ENCODE data around the gene CCM2L. TPM values are rescaled to one million over a fixed set of nuclear protein-coding genes. Genes with fewer than 3 reads are reported as not detected.

The CCM2L gene
- total RNA-seq, 1 experiment from 2014 or later, result not detected

DNA sequence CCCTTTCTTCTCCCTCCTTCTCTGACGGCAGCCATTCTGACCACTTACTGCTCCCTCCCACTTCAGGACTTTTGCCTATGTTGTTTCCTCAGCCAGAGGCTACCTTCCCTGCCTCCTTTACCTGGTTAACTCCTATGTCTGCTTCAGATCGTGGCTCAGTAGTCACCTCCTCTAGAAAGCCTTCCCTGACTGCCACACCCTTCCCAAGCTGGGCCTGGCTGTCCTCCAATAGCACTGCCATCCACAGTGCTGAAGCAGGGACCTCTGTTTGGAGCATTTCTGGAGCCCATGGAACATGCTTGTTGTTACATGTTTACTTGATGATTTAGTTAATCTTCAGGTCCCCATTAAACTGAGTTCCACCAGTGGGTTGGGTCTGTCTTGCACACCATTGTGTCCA is 28.5 kb upstream of the CCM2L start:
- Histone ChIP-seq H3K9me3 (replicated peaks) (no peaks in the 10 kb centered on the region), H3K36me3 (no peaks in the 10 kb centered on the region), H3K4me1 (replicated peaks) (no peaks in the 10 kb centered on the region), H3K27ac (no peak overlapping the region), H3K4me3 (no peak overlapping the region), H3K27me3 (replicated peaks) (no peaks in the 10 kb centered on the region)
- DNase-seq (ENCODE audit: low read depth in 1 of 2, low spot score in 2 of 2), result no peak

DNA sequence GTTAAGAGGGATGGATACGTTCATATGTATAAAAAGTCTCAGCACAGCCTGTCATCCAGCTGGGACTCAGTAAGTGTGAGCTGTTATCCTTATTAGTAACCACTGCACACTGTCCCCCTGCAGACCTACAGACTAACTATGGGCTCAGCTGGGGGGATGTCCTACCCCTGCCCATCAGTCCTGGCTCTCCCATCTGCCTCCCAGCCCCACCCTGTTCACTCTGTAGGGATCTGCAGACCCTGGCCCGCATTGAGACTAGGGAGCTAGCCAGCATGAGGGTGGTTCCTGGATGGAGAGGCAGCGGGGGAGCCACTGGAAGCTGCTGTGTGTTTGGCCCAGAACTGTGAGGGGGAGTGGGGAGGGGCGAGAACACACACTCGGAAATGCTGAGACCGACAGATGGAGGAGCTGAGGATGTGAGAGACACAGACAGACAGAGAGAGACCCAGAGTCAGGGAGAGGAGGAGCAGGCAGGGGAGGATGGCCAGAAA is 25.2 kb upstream of the CCM2L start:
- H3K36me3 ChIP-seq, result no peaks in the 10 kb centered on the region
- no peak for DNase-seq (ENCODE audit: low read depth in 1 of 2, low spot score in 2 of 2)
- no peak overlapping the region for H3K4me3 ChIP-seq
- no peak overlapping the region for H3K27ac ChIP-seq
- H3K9me3 ChIP-seq (replicated peaks), result no peaks in the 10 kb centered on the region
- H3K4me1 ChIP-seq (replicated peaks), result no peaks in the 10 kb centered on the region
- no peaks in the 10 kb centered on the region for H3K27me3 ChIP-seq (replicated peaks)

DNA sequence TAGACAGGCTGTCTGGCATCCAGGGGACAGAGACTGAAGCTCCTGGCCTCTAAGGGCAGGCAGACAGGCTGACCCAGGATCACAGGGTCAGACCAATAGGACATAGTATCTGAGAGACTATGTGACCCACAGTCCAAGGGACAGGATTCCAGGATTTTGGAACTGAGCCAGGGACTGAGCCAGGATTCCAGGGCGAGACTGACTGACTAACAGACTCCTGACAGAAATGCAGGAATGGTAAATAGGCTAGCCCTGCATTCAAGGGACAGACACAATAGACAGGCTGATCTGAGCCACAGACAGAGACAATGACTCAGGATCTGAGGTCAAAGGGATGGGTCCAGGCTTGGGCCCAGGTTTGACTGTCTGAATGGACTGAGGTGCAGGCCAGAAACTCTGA is 22.5 kb upstream of the CCM2L start:
- Histone ChIP-seq H3K9me3 (replicated peaks) (no peaks in the 10 kb centered on the region), H3K36me3 (no peaks in the 10 kb centered on the region), H3K27ac (no peak overlapping the region), H3K27me3 (replicated peaks) (no peaks in the 10 kb centered on the region), H3K4me1 (replicated peaks) (no peaks in the 10 kb centered on the region), H3K4me3 (no peak overlapping the region)
- DNase-seq (ENCODE audit: low read depth in 1 of 2, low spot score in 2 of 2), result peak; percentile 13 to 59

DNA sequence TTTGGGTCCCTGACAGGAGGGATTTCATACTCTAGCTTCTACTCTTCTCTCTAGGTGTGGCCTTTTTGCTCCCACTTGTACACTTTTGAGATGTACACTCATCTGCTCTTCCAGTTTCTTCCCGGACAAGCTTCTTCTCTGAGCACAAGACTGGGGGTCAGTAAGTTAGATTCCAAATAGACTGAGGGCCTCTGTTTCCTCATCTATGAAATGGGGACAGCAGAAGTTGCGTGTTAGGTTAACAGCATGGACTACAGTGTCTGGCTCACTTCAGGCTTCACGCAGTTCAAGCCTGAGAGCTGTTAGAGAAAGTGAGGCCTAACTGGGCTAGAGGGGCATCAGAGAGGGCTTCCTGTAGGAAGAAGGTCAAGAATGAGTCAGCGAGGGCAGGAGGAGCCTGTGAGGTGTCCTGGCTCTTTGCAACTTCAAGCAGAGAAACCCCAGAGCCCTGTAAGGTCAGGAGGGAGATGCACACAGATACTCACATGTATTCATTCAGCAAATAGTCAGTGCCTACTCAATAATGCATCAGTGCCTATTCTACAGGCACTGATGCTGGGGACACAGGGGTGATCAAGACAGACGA is 21.7 kb upstream of the CCM2L start:
- no peaks in the 10 kb centered on the region for H3K36me3 ChIP-seq

DNA sequence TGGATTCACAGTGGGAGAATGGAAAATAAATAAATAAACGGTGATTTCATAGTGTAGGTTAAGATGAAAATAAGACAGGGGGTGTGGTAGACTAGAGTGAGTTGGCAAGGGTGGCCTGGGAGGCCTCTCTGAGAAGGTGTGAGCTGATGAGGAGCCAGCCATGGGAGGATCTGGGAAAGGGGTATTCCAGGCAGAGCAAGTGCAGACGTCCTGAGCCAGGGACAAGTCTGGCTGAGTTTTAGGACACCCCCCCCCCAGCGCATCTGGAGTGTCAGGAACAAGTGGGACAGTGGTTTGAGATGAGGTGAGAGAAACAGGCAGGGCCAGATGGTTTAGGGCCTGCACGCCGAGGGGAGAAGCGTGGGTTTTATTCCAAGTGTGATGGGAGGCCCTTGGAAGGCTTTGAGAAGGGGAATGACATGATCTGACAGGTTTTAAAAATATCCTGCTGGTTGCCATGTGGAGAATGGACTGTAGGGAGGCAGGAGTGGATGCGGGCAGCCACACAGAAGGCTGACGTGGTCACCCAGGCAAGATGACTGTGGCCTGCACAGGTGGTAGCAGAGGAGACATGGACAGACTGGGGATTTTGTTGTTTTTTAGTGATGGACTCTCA is 21.1 kb upstream of the CCM2L start:
- H3K27ac ChIP-seq, result no peak overlapping the region
- H3K27me3 ChIP-seq (replicated peaks), result no peaks in the 10 kb centered on the region
- no peak overlapping the region for H3K4me3 ChIP-seq
- no peaks in the 10 kb centered on the region for H3K36me3 ChIP-seq
- DNase-seq (ENCODE audit: low read depth in 1 of 2, low spot score in 2 of 2), result no peak
- no peaks in the 10 kb centered on the region for H3K4me1 ChIP-seq (replicated peaks)
- no peaks in the 10 kb centered on the region for H3K9me3 ChIP-seq (replicated peaks)

More for the DNA sequence above, 21.7 kb upstream of the CCM2L start:
- no peak overlapping the region for H3K27ac ChIP-seq
- no peak overlapping the region for H3K4me3 ChIP-seq
- no peaks in the 10 kb centered on the region for H3K27me3 ChIP-seq (replicated peaks)
- DNase-seq (ENCODE audit: low read depth in 1 of 2, low spot score in 2 of 2), result no peak
- H3K9me3 ChIP-seq (replicated peaks), result no peaks in the 10 kb centered on the region
- no peaks in the 10 kb centered on the region for H3K4me1 ChIP-seq (replicated peaks)

DNA sequence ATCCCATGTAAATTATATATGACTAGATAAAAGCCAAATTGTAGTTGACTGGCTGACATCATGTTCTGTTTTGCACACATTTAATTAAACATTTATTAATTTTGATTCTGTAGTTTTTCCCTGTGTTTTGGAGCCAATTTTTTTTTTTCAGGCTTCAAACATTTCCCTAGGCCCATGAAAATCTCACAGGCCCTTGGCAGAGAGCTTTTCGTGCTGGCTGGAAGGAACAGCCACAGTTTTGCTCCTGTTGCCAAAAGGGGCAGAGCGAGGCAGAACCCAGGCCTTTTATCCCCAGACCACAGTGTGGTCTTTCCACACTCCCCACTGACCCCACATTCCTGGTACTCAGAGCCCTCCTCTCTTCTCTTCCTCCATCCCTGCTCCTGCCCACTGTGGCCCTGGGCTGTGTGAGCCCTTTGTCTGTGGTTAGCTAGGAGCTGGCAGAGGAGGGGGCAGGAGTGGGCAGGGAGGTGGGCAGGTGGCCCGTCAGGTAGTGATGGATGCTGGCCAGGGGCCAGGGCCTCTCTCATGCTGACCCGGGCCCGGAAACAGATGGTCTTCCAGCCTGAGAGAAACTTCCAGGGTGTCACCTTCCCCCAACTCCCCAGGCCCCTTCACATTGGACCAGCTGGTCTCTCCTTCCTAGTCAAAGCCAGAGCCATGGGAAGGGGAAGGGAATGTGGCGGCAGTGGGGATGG is 19.4 kb upstream of the CCM2L start:
- Histone ChIP-seq H3K4me1 (replicated peaks) (no peaks in the 10 kb centered on the region), H3K36me3 (no peaks in the 10 kb centered on the region), H3K27me3 (replicated peaks) (0 out of 2 replicates have a peak, but pooled peaks cover 8% of the 10 kb centered on the region), H3K27ac (no peak overlapping the region), H3K4me3 (no peak overlapping the region), H3K9me3 (replicated peaks) (no peaks in the 10 kb centered on the region)
- DNase-seq (ENCODE audit: low read depth in 1 of 2, low spot score in 2 of 2), result no peak

DNA sequence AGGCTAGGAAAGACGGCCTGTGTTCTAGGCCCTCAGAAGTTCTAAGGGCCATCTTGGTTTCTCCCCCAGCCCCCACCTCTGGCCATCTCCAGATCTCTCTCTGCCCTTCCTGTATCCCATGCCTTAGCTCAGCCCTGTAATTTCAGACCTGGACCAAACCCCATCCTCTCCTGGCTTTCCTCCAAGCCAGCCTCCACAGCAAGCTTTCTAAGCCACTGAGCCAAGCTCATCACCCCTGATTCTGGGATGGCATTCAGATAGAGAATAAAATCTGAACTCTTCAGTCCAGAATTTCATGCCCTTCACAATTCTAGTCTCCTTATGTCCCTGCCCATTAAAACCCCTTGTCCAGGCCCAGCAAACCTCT is 18.9 kb upstream of the CCM2L start:
- H3K9me3 ChIP-seq (replicated peaks), result no peaks in the 10 kb centered on the region
- 0 out of 2 replicates have a peak, but pooled peaks cover 8% of the 10 kb centered on the region for H3K27me3 ChIP-seq (replicated peaks)
- no peak for DNase-seq (ENCODE audit: low read depth in 1 of 2, low spot score in 2 of 2)
- no peak overlapping the region for H3K4me3 ChIP-seq
- H3K4me1 ChIP-seq (replicated peaks), result no peaks in the 10 kb centered on the region
- no peaks in the 10 kb centered on the region for H3K36me3 ChIP-seq
- H3K27ac ChIP-seq, result no peak overlapping the region

DNA sequence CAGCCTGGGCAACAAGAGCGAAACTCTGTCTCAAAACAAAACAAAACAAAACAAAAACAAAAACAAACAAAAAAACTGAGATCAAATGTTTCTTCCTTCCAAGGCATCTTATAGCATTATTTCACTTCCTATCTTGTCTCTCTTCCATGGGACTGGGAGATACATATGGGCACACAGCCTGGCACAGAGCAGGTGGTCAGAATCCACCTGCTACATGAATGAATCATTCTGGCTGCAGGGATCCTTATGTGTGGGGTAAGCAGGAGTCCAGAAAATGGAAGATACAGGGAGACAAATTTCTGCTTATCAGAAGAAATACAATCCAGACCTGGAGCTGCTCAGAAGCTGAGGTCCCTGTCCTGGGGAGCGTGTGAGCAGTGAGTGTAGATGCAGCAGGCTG is 18.2 kb upstream of the CCM2L start:
- Histone ChIP-seq H3K4me3 (no peak overlapping the region), H3K27ac (no peak overlapping the region), H3K36me3 (no peaks in the 10 kb centered on the region), H3K4me1 (replicated peaks) (no peaks in the 10 kb centered on the region), H3K9me3 (replicated peaks) (no peaks in the 10 kb centered on the region), H3K27me3 (replicated peaks) (0 out of 2 replicates have a peak, but pooled peaks cover 8% of the 10 kb centered on the region)
- no peak for DNase-seq (ENCODE audit: low read depth in 1 of 2, low spot score in 2 of 2)

DNA sequence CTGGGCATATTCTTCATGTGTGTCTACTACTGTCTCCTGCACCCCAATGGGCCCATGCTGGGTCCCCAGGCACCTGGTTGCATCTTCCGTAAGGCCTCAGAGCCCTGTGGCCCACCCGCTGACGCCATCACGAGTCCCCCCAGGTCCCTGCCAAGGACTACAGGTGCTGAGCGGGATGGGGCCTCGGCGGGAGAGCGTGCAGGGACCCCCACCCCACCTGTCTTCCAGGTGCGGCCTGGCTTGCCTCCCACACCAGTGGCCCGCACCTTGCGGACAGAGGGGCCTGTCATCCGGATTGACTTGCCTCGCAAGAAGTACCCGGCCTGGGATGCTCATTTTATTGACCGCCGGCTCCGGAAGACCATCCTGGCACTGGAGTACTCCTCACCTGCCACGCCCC is 13.2 kb upstream of the CCM2L start:
- Histone ChIP-seq H3K27ac (no peak overlapping the region), H3K4me1 (replicated peaks) (no peaks in the 10 kb centered on the region), H3K36me3 (no peaks in the 10 kb centered on the region), H3K27me3 (replicated peaks) (0 out of 2 replicates have a peak, but pooled peaks cover 8% of the 10 kb centered on the region), H3K9me3 (replicated peaks) (no peaks in the 10 kb centered on the region), H3K4me3 (no peak overlapping the region)
- DNase-seq (ENCODE audit: low read depth in 1 of 2, low spot score in 2 of 2), result no peak

DNA sequence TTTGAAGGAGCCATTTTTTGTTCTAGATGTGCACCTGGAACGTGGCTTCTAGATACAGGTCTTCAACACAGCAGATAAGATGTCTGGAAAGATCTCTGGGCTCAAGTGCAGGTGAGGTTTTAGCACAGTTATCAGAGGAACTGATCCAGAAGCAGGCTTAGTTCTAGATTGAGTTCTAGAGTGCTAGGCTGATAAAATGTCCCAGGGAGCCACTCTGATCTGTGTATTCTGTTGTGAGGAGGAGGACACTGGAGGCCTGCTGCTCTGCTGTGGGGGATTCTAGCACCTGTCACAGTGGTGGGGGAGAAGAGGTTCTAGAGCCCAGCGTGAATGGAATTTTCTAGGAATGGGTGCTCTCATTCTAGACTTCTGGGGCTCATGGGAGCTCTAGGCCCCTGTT is 12.0 kb upstream of the CCM2L start:
- Histone ChIP-seq H3K4me1 (replicated peaks) (no peaks in the 10 kb centered on the region), H3K9me3 (replicated peaks) (no peaks in the 10 kb centered on the region), H3K27ac (no peak overlapping the region), H3K36me3 (no peaks in the 10 kb centered on the region), H3K4me3 (no peak overlapping the region), H3K27me3 (replicated peaks) (0 out of 2 replicates have a peak, but pooled peaks cover 8% of the 10 kb centered on the region)
- no peak for DNase-seq (ENCODE audit: low read depth in 1 of 2, low spot score in 2 of 2)

DNA sequence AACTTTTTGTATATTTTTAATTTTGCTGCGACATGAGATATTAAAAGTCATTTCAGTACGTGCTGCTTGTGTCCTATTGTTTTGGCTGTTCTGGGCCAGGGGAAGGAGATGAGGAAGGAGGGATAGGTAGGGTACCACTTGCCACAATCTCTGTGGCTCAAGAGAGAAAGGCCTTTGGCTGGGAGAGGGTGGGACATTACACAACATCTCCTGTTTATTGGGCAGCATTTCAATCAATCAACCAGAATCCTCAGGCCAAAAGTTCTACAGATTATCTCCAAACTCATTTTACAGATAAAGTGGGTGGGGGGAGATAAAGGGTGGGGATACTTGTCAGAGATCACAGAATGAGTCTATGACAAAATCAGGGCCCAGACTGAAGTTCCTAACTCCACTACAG is 6.9 kb upstream of the CCM2L start:
- Histone ChIP-seq H3K27me3 (replicated peaks) (no peaks in the 10 kb centered on the region; the same call in none of the 2 replicates), H3K27ac (no peak overlapping the region)

DNA sequence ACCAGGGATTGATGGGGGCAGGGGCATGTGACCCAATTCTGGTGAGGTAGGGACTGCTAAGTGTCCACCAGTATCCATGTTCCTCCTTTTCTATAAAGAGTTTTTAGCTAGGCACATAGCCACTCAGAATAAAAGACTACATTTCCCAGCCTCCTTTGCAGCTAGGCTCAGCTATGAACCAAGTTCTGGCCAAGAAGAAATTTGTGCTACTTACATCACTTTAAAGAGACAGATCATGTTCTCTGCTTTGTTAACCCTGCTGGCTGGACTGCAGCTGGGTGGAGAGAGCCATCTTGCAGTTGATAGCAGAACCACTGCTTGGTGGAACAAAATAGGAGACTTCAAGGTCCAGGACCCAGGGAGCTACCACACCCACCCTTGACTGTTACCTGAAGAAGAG is 5.3 kb upstream of the CCM2L start:
- Histone ChIP-seq H3K4me1 (replicated peaks) (no peaks in the 10 kb centered on the region), H3K36me3 (no peaks in the 10 kb centered on the region), H3K27me3 (replicated peaks) (no peaks in the 10 kb centered on the region; the same call in none of the 2 replicates), H3K9me3 (replicated peaks) (no peaks in the 10 kb centered on the region), H3K4me3 (no peak overlapping the region), H3K27ac (no peak overlapping the region)
- no peak for DNase-seq (ENCODE audit: low read depth in 1 of 2, low spot score in 2 of 2)

More for the DNA sequence above, 6.9 kb upstream of the CCM2L start:
- no peaks in the 10 kb centered on the region for H3K36me3 ChIP-seq
- no peak for DNase-seq (ENCODE audit: low read depth in 1 of 2, low spot score in 2 of 2)
- H3K4me1 ChIP-seq (replicated peaks), result no peaks in the 10 kb centered on the region
- no peaks in the 10 kb centered on the region for H3K9me3 ChIP-seq (replicated peaks)
- H3K4me3 ChIP-seq, result no peak overlapping the region

DNA sequence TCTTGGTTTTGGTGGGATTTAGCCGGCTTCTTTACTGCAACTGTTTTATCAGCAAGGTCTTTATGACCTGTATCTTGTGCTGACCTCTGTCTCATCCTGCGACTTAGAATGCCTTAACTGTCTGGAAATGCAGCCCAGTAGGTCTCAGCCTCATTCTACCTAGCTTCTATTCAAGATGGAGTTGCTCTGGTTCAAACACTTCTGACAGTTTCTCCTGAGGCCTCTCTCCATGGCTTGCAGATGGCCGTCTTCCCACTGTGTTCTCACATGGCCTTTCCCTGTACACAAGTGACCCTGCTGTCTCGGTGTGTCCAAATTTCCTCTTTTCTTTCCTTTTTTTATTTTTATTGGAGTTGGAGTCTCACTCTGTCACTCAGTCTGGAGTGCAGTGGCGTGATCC is 4.2 kb upstream of the CCM2L start:
- Histone ChIP-seq H3K27ac (no peak overlapping the region), H3K36me3 (no peaks in the 10 kb centered on the region), H3K4me3 (no peak overlapping the region), H3K4me1 (replicated peaks) (no peaks in the 10 kb centered on the region), H3K9me3 (replicated peaks) (no peaks in the 10 kb centered on the region), H3K27me3 (replicated peaks) (no peaks in the 10 kb centered on the region; the same call in none of the 2 replicates)
- DNase-seq (ENCODE audit: low read depth in 1 of 2, low spot score in 2 of 2), result no peak

Data from SJSA1 (cell line).